HepG2 (cell line): ENCODE measurements around the gene TMEM184B. TPM values are rescaled to one million over a fixed set of nuclear protein-coding genes. Genes with fewer than 3 reads are reported as not detected.

Experiments
- CEBPG ChIP-seq: IDR thresholded peaks from 2 replicates; pipeline ENCODE4 v1.6.1; 2016
- DZIP1 ChIP-seq: sonication (generic); formaldehyde crosslinking; IDR thresholded peaks from 2 replicates; pipeline ENCODE4 v1.5.0; 2020; ENCODE audit warnings: mild to moderate bottlenecking, missing genetic modification reagents
- KDM4B ChIP-seq: sonication (generic); formaldehyde crosslinking; IDR thresholded peaks from 2 replicates; pipeline ENCODE4 v1.4.0; 2020; ENCODE audit warnings: missing genetic modification reagents
- MEIS2 ChIP-seq: sonication (generic); formaldehyde crosslinking; IDR thresholded peaks from 2 replicates; pipeline ENCODE4 v1.9.0; 2021; ENCODE audit warnings: mild to moderate bottlenecking, missing genetic modification reagents
- PRMT3 ChIP-seq: sonication (generic); formaldehyde crosslinking; IDR thresholded peaks from 2 replicates; pipeline ENCODE4 v1.8.1; 2022; ENCODE audit warnings: low read depth, mild to moderate bottlenecking, moderate library complexity, missing genetic modification reagents, borderline replicate concordance
- SAP130 ChIP-seq: IDR thresholded peaks from 2 replicates; pipeline ENCODE4 v1.6.1; 2016; ENCODE audit warnings: low read depth
- TP53 ChIP-seq: sonication (generic); formaldehyde crosslinking; conservative IDR thresholded peaks from 2 replicates; pipeline ENCODE4 v1.4.0; 2020; ENCODE audit warnings: missing genetic modification reagents
- ZBTB1 ChIP-seq: sonication (generic); formaldehyde crosslinking; IDR thresholded peaks from 2 replicates; pipeline ENCODE4 v1.4.0; 2020; ENCODE audit warnings: missing genetic modification reagents, borderline replicate concordance
- ZBTB2 ChIP-seq: sonication (generic); formaldehyde crosslinking; IDR thresholded peaks from 2 replicates; pipeline ENCODE4 v1.8.0; 2022; ENCODE audit warnings: low read depth, missing genetic modification reagents
- ZBTB7A ChIP-seq: sonication (generic); formaldehyde crosslinking; IDR thresholded peaks from 2 replicates; pipeline ENCODE4 v1.8.0; 2022; ENCODE audit warnings: mild to moderate bottlenecking, missing genetic modification reagents
- ZC3H4 ChIP-seq: sonication (generic); formaldehyde crosslinking; IDR thresholded peaks from 2 replicates; pipeline ENCODE4 v1.4.0; 2020; ENCODE audit warnings: missing genetic modification reagents, borderline replicate concordance
- ZFP62 ChIP-seq: sonication (generic); formaldehyde crosslinking; IDR thresholded peaks from 2 replicates; pipeline ENCODE4 v1.4.0; 2020; ENCODE audit warnings: missing genetic modification reagents
- ZNF20 ChIP-seq: sonication (generic); formaldehyde crosslinking; IDR thresholded peaks from 2 replicates; pipeline ENCODE4 v1.4.0; 2020; ENCODE audit warnings: mild to moderate bottlenecking, moderate library complexity, missing genetic modification reagents
- ZNF317 ChIP-seq: sonication (generic); formaldehyde crosslinking; IDR thresholded peaks from 2 replicates; pipeline ENCODE4 v1.5.0; 2020; ENCODE audit warnings: mild to moderate bottlenecking, missing genetic modification reagents
- ZNF660 ChIP-seq: sonication (generic); formaldehyde crosslinking; IDR thresholded peaks from 2 replicates; pipeline ENCODE4 v1.5.1; 2020; ENCODE audit warnings: mild to moderate bottlenecking, low read depth, missing genetic modification reagents, borderline replicate concordance
- ZNF747 ChIP-seq: sonication (generic); formaldehyde crosslinking; IDR thresholded peaks from 2 replicates; pipeline ENCODE4 v1.8.1; 2023; ENCODE audit warnings: missing genetic modification reagents, mild to moderate bottlenecking, borderline replicate concordance
- polyA plus RNA-seq, 8 experiments: library from polyadenylated mRNA; depleted of rRNA in 3 of 8; stranded (reverse) in 7 of 8; unstranded in 1 of 8; fragments of >200 nt; fragmentation: Illumina TruSeq in 4 of 8; extraction: Trizol in 4 of 8; gene quantifications; 2 replicates each; pipeline versions ENCODE4 v1.2.1 to v1.2.3, GENCODE V29; 2011 to 2016; ENCODE audit warnings: low read depth in 4 of 8, missing spikeins in 1 of 8, mixed read lengths in 1 of 8; ENCODE audit not compliant: insufficient read depth in 1 of 8
- total RNA-seq, 5 experiments: library from RNA; depleted of rRNA; stranded (reverse); fragments of >200 nt; fragmentation: Illumina TruSeq; extraction: Trizol; gene quantifications; 2 replicates each; pipeline ENCODE4 v1.2.3, GENCODE V29; 2016; ENCODE audit warnings: low read depth in 1 of 5
- TF ChIP-seq, protein P1 (sequence below): sonication (generic); formaldehyde crosslinking; IDR thresholded peaks from 2 replicates; pipeline ENCODE4 v1.5.0; 2020; ENCODE audit warnings: mild to moderate bottlenecking, missing genetic modification reagents
- TF ChIP-seq, protein P2 (sequence below): sonication (generic); formaldehyde crosslinking; IDR thresholded peaks from 2 replicates; pipeline ENCODE4 v1.8.0; 2022; ENCODE audit warnings: missing genetic modification reagents, low read depth, mild to moderate bottlenecking, borderline replicate concordance
- TF ChIP-seq, protein P3 (sequence below): sonication (generic); formaldehyde crosslinking; IDR thresholded peaks from 2 replicates; pipeline ENCODE4 v1.8.0; 2022; ENCODE audit warnings: mild to moderate bottlenecking, missing genetic modification reagents
- TF ChIP-seq, protein P4 (sequence below): sonication (generic); formaldehyde crosslinking; IDR thresholded peaks from 2 replicates; pipeline ENCODE4 v1.8.0; 2022; ENCODE audit warnings: mild to moderate bottlenecking, missing genetic modification reagents, moderate library complexity

TMEM184B gene
- total and polyA plus RNA-seq, 2 of the 13 experiments (the other 11 are each of a cell fraction or from before 2014, with no cell fraction given): 15.9 to 16.0 TPM

GRCh38 chr22:38317995-38318715, 45.3 kb upstream of the TMEM184B start (continued):
- TF ChIP-seq, protein P1, sequence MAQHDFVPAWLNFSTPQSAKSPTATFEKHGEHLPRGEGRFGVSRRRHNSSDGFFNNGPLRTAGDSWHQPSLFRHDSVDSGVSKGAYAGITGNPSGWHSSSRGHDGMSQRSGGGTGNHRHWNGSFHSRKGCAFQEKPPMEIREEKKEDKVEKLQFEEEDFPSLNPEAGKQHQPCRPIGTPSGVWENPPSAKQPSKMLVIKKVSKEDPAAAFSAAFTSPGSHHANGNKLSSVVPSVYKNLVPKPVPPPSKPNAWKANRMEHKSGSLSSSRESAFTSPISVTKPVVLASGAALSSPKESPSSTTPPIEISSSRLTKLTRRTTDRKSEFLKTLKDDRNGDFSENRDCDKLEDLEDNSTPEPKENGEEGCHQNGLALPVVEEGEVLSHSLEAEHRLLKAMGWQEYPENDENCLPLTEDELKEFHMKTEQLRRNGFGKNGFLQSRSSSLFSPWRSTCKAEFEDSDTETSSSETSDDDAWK (CRISPR knock-in tag): no peak
- TF ChIP-seq ZBTB2 (CRISPR knock-in tag) (peak; percentile 10; the same call in 1 of the 2 replicates), SAP130 (peak; percentile 91), ZBTB1 (CRISPR knock-in tag) (no peak), MEIS2 (CRISPR knock-in tag) (no peak), KDM4B (CRISPR knock-in tag) (no peak), DZIP1 (CRISPR knock-in tag) (0 out of 2 replicates have a peak, but pooled peaks have one; percentile 11), ZC3H4 (CRISPR knock-in tag) (no peak), ZNF747 (no peak), PRMT3 (CRISPR knock-in tag) (no peak), ZFP62 (no peak), ZNF20 (CRISPR knock-in tag) (no peak), ZBTB7A (no peak), ZNF317 (CRISPR knock-in tag) (no peak), TP53 (CRISPR knock-in tag) (no peak), ZNF660 (CRISPR knock-in tag) (no peak), CEBPG (peak; percentile 47)
- TF ChIP-seq, protein P2, sequence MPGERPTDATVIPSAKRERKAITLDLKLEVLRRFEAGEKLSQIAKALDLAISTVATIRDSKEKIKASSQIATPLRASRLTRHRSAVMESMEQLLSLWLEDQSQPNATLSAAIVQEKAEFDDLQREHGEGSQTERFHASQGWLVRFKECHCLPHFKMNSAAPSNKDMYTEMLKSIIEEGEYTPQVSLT: no peak
- TF ChIP-seq, protein P3, sequence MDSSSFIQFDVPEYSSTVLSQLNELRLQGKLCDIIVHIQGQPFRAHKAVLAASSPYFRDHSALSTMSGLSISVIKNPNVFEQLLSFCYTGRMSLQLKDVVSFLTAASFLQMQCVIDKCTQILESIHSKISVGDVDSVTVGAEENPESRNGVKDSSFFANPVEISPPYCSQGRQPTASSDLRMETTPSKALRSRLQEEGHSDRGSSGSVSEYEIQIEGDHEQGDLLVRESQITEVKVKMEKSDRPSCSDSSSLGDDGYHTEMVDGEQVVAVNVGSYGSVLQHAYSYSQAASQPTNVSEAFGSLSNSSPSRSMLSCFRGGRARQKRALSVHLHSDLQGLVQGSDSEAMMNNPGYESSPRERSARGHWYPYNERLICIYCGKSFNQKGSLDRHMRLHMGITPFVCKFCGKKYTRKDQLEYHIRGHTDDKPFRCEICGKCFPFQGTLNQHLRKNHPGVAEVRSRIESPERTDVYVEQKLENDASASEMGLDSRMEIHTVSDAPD (CRISPR knock-in tag): 0 out of 2 replicates have a peak, but pooled peaks have one; percentile 24
- TF ChIP-seq, protein P4, sequence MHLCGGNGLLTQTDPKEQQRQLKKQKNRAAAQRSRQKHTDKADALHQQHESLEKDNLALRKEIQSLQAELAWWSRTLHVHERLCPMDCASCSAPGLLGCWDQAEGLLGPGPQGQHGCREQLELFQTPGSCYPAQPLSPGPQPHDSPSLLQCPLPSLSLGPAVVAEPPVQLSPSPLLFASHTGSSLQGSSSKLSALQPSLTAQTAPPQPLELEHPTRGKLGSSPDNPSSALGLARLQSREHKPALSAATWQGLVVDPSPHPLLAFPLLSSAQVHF (CRISPR knock-in tag): no peak
